ENCODE data around the gene SLC46A1. TPM values are rescaled to one million over a fixed set of nuclear protein-coding genes. Genes with fewer than 3 reads are reported as not detected.
A peak's percentile ranks its signal among the peaks of the same experiment; 100 is the strongest.

The SLC46A1 gene
- total and polyA plus RNA-seq, 2 of the 13 experiments (the other 11 are each of a cell fraction or from before 2014, with no cell fraction given): 19.6 to 22.6 TPM

GRCh38 chr17:28346746-28347246 is 59.2 kb downstream of the SLC46A1 start (continued):
- TF ChIP-seq, protein P1, sequence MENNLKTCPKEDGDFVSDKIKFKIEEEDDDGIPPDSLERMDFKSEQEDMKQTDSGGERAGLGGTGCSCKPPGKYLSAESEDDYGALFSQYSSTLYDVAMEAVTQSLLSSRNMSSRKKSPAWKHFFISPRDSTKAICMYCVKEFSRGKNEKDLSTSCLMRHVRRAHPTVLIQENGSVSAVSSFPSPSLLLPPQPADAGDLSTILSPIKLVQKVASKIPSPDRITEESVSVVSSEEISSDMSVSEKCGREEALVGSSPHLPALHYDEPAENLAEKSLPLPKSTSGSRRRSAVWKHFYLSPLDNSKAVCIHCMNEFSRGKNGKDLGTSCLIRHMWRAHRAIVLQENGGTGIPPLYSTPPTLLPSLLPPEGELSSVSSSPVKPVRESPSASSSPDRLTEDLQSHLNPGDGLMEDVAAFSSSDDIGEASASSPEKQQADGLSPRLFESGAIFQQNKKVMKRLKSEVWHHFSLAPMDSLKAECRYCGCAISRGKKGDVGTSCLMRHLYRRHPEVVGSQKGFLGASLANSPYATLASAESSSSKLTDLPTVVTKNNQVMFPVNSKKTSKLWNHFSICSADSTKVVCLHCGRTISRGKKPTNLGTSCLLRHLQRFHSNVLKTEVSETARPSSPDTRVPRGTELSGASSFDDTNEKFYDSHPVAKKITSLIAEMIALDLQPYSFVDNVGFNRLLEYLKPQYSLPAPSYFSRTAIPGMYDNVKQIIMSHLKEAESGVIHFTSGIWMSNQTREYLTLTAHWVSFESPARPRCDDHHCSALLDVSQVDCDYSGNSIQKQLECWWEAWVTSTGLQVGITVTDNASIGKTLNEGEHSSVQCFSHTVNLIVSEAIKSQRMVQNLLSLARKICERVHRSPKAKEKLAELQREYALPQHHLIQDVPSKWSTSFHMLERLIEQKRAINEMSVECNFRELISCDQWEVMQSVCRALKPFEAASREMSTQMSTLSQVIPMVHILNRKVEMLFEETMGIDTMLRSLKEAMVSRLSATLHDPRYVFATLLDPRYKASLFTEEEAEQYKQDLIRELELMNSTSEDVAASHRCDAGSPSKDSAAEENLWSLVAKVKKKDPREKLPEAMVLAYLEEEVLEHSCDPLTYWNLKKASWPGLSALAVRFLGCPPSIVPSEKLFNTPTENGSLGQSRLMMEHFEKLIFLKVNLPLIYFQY (CRISPR knock-in tag; IDR thresholded peaks at IDR 0.05; ENCODE audit: borderline replicate concordance): peak; percentile 46; the same call in 1 of the 2 replicates
- 0 out of 2 replicates have a peak, but pooled peaks have one; percentile 4 for TF ChIP-seq FOSL2 (CRISPR knock-in tag; IDR thresholded peaks at IDR 0.05)
- TF ChIP-seq, protein P2, sequence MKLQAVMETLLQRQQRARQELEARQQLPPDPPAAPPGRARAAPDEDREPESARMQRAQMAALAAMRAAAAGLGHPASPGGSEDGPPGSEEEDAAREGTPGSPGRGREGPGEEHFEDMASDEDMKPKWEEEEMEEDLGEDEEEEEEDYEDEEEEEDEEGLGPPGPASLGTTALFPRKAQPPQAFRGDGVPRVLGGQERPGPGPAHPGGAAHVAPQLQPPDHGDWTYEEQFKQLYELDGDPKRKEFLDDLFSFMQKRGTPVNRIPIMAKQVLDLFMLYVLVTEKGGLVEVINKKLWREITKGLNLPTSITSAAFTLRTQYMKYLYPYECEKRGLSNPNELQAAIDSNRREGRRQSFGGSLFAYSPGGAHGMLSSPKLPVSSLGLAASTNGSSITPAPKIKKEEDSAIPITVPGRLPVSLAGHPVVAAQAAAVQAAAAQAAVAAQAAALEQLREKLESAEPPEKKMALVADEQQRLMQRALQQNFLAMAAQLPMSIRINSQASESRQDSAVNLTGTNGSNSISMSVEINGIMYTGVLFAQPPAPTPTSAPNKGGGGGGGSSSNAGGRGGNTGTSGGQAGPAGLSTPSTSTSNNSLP (IDR thresholded peaks at IDR 0.05; ENCODE audit: low read depth, low read length): peak; percentile 69
- no peak for TF ChIP-seq POLR2AphosphoS5 (IDR thresholded peaks at IDR 0.05; ENCODE audit: low read depth, low read length)
- TF ChIP-seq TFAP4 (IDR thresholded peaks at IDR 0.05; ENCODE audit: borderline replicate concordance, low read depth): peak; percentile 27; the same call in 1 of the 2 replicates
- TF ChIP-seq STAG1 (CRISPR knock-in tag; IDR thresholded peaks at IDR 0.05): peak; percentile 80
- peak; percentile 41; the same call in 1 of the 2 replicates for TF ChIP-seq ZFY (CRISPR knock-in tag; IDR thresholded peaks at IDR 0.05)
- TF ChIP-seq ZBTB38 (CRISPR knock-in tag; IDR thresholded peaks at IDR 0.05): peak; percentile 65; the same call in 1 of the 2 replicates
- 0 out of 2 replicates have a peak, but pooled peaks have one; percentile 58 for TF ChIP-seq ZNF614 (CRISPR knock-in tag; IDR thresholded peaks at IDR 0.05; ENCODE audit: borderline replicate concordance)
- no peak for TF ChIP-seq ETS1 (CRISPR knock-in tag; IDR thresholded peaks at IDR 0.05)
- no peak for TF ChIP-seq ZNF382 (CRISPR knock-in tag; IDR thresholded peaks at IDR 0.05; ENCODE audit: borderline replicate concordance)
- no peak for TF ChIP-seq ZBTB20 (CRISPR knock-in tag; IDR thresholded peaks at IDR 0.05; ENCODE audit: borderline replicate concordance, low read depth)
- no peak for TF ChIP-seq BHLHE40 (IDR thresholded peaks at IDR 0.05; ENCODE audit: low read length)
- no peak for TF ChIP-seq ZFP36L2 (CRISPR knock-in tag; IDR thresholded peaks at IDR 0.05)
- no peak for TF ChIP-seq ADNP (CRISPR knock-in tag; IDR thresholded peaks at IDR 0.05)
- TF ChIP-seq HMGXB3 (CRISPR knock-in tag; IDR thresholded peaks at IDR 0.05; ENCODE audit: borderline replicate concordance): peak; percentile 54; the same call in 1 of the 2 replicates
- TF ChIP-seq MXI1 (IDR thresholded peaks at IDR 0.05; ENCODE audit: borderline replicate concordance, low read depth, low read length): peak; percentile 49; the same call in 1 of the 3 replicates
- peak; percentile 62; the same call in 1 of the 2 replicates for TF ChIP-seq RAD21 (CRISPR knock-in tag; IDR thresholded peaks at IDR 0.05)
